HepG2 (cell line): ENCODE results near the gene RAPSN.

Experiments
- CTCF ChIP-seq: sonication (generic); formaldehyde crosslinking; IDR thresholded peaks from 2 replicates; pipeline ENCODE4 v1.5.0; 2020; ENCODE audit warnings: mild to moderate bottlenecking, missing genetic modification reagents, moderate library complexity
- EP300 ChIP-seq, 3 experiments: sonication (generic) in 1 of 3; formaldehyde crosslinking in 1 of 3; IDR thresholded peaks; 2 replicates each; pipeline versions ENCODE4 v1.5.1 to v1.6.1; 2011 to 2020; ENCODE audit warnings: low read depth in 2 of 3, low read length in 2 of 3, borderline replicate concordance in 1 of 3, improper control_type of control experiment in 1 of 3, mild to moderate bottlenecking in 1 of 3, missing genetic modification reagents in 1 of 3, moderate library complexity in 1 of 3
- KDM5B ChIP-seq: sonication (generic); formaldehyde crosslinking; IDR thresholded peaks from 2 replicates; pipeline ENCODE4 v1.4.0; 2020; ENCODE audit warnings: missing genetic modification reagents, mild to moderate bottlenecking, borderline replicate concordance
- POLR2AphosphoS5 ChIP-seq: IDR thresholded peaks from 2 replicates; pipeline ENCODE4 v1.6.1; 2012; ENCODE audit warnings: low read depth, low read length
- RXRA ChIP-seq: sonication (generic); formaldehyde crosslinking; IDR thresholded peaks from 2 replicates; pipeline ENCODE4 v1.5.1; 2020; ENCODE audit warnings: missing genetic modification reagents
- ZNF746 ChIP-seq: sonication (generic); formaldehyde crosslinking; IDR thresholded peaks from 2 replicates; pipeline ENCODE4 v1.8.0; 2022; ENCODE audit warnings: mild to moderate bottlenecking, missing genetic modification reagents
- TF ChIP-seq, protein P1 (sequence below): sonication (generic); formaldehyde crosslinking; IDR thresholded peaks from 2 replicates; pipeline ENCODE4 v1.4.0; 2020; ENCODE audit warnings: mild to moderate bottlenecking, missing genetic modification reagents

GRCh38 chr11:47443028-47443700 is 5.8 kb downstream of the RAPSN start:
- no peak for TF ChIP-seq RXRA
- TF ChIP-seq ZNF746 (CRISPR knock-in tag): no peak
- no peak for TF ChIP-seq KDM5B
- TF ChIP-seq, protein P1, sequence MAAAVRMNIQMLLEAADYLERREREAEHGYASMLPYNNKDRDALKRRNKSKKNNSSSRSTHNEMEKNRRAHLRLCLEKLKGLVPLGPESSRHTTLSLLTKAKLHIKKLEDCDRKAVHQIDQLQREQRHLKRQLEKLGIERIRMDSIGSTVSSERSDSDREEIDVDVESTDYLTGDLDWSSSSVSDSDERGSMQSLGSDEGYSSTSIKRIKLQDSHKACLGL (CRISPR knock-in tag): no peak
- TF ChIP-seq POLR2AphosphoS5: no peak
- TF ChIP-seq EP300 (IDR thresholded peaks at IDR 0.05; ENCODE audit: low read depth in 2 of 2, low read length in 2 of 2): no peak
- TF ChIP-seq EP300 (CRISPR knock-in tag; IDR thresholded peaks at IDR 0.05; ENCODE audit: borderline replicate concordance): no peak
- no peak for TF ChIP-seq CTCF (CRISPR knock-in tag)
